HG03103 (cell line): ENCODE measurements around the gene DIRAS1.

Experiments
- ATAC-seq: cut with Tn5 transposase; IDR thresholded peaks from one replicate; pipeline ENCODE4 v1.9.1; 2021; ENCODE audit warnings: low read depth; ENCODE audit not compliant: unreplicated experiment

The DIRAS1 gene, protein sequence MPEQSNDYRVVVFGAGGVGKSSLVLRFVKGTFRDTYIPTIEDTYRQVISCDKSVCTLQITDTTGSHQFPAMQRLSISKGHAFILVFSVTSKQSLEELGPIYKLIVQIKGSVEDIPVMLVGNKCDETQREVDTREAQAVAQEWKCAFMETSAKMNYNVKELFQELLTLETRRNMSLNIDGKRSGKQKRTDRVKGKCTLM

GRCh38 chr19:2720777-2721569 lies at the start of gene DIRAS1:
TSS of gene DIRAS1 (minus strand) at chr19:2721372. CDS start at chr19:2717806, 3,566 bp downstream.
- no peak for ATAC-seq

- no peak for ATAC-seq
These were observed 49.2 kb upstream of the DIRAS1 start for GRCh38 chr19:2770055-2771013.

- ATAC-seq: no peak
These were observed 48.0 kb upstream of the DIRAS1 start for GRCh38 chr19:2769218-2769617.

DNA sequence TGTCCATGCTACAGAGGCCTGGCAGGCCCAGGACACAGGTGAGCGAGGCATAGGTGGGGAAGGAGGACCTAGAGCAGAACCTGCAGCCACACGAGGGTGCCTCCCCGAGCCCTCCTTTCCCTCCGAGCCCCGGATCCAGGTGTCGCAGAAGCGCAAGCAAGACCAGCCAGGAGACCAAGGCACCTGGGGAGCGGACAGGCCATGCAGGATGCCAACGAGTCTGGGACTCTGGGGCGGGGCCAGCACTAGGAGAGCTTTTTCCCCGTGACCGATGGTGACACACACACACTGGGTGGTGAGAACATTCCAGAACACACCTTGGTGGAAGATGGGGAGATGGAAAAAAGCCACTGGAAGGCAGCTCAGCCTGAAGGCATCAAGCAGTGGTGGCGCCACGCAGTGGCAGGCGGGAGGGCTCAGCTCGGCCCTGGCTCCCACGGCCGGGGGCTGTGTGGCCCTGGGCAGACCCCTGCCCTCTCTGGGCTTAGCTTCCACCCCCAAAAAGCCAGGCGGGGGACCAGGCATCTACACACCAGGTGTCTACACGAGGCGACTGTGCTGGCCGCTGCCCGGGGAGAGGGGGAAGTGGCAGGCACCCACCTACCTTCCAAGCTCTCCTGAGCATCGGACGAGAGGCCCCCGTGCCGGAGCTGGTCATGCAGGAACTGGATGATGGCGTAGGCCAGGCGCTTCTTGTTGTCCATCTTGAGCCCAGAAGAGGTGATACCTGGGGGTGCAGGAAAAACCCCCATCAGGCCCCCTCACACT lies 47.4 kb upstream of the DIRAS1 start:
- ATAC-seq: no peak

- ATAC-seq: no peak
These were observed 46.5 kb upstream of the DIRAS1 start for GRCh38 chr19:2767688-2768087.

DNA sequence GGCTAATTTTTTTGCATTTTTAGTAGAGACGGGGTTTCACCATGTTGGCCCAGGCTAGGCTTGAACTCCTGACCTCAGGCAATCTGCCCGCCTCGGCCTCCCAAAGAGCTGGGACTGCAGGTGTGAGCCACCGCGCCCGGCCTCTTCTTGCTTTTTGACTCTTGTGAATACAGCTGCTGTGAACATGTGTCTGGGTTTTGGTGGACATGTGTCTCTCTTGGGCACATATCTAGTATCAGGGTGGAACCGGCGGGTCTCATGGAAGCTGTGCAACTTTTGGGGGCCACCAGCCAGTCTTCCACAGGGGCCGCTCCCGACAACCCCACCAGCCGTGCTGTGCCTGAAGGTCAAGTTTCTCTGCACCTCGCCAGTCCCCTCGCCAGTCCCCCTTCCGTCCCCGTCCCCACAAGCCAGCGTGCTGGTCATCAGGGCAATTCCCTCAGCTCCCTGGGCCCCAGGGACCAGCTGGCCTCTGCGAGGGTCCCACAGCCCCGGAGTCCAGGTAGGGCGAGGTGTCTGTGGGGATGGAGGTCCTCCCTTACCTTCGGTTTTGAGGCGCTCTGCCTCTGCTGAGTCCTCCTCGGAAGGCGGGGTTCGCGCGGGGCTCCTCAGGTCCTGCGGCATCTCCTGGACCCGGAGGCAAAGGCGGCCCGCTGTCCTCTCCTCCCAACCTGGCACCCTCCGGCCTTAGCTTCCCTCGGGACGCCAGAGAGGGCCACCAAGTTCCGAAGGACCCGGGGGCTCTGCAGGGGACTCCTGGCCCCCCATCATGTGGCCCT lies 45.6 kb upstream of the DIRAS1 start:
- no peak for ATAC-seq

DNA sequence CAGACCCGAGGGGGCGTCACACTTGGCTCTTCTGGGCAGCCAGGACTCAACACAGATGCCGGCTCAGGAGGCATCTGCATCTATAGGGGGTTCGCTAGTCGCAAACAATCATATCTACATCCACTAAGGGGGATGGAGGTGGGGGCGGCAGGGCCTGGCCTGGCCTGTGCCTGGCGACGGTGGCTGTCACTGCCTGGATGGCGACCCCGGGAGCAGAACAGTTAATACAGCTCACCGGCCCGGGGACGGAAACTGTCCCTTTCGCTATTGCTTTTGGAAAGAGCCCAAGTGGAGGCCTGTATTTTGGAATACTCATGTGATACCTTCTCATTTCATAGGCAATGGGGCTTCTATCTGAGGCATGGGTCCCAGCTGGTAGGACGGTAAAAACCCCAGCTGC lies 44.2 kb upstream of the DIRAS1 start:
- ATAC-seq: no peak

- ATAC-seq: no peak
These were observed 43.8 kb upstream of the DIRAS1 start for GRCh38 chr19:2764945-2765344.

DNA sequence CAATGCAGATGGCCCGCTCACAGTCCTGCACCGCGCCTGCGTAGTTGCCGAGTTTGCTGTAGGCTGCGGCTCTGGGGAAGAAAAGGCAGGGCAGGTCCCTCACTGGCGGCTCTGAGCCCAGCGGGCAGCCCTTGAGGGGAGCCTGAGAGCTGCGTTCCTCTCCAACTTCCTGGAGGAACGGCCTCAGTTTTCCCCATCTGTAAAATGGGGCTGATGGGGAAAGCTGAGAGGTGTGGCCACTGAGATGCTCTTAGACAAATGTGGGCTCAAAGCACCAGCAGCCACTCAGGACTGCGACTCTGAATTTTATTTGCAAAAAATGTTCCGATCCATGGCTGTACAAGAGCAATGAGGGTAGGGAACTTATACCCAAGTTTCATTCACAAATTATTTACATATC lies 42.5 kb upstream of the DIRAS1 start:
- ATAC-seq: no peak

DNA sequence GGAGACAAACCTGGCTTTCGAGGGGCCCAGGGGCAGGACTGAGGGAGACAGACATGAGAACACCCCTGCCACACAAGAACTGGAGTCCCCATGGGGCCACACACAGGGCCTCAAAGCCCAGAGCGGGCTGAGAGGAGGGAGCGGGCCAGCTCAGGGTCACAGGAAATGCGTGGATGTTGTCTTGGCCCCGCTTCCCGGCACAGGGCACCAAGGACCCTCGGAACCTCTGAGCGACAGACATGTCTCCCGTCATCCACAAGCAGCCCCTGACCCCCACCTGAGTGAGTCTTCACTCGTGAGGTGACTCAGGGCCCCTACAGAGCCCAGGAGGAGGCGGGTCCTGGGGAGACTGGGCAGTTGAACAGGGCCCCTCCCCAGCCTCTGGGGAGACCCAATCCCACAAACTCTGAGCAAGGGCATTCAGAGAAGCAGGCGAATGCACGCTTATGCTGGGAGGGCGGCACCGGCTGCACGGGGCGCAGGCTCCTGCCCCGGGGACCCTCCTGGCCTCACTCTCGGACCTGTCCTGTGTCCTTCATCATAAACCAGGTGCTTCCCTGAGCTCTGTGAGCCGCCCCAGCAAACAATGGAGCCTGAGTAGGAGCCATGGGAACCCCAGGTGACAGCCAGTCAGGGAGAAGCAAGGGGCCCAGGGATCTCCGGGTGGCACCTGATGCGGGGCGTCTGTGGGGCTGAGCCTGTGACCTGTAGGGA lies 41.8 kb upstream of the DIRAS1 start:
- ATAC-seq: no peak

DNA sequence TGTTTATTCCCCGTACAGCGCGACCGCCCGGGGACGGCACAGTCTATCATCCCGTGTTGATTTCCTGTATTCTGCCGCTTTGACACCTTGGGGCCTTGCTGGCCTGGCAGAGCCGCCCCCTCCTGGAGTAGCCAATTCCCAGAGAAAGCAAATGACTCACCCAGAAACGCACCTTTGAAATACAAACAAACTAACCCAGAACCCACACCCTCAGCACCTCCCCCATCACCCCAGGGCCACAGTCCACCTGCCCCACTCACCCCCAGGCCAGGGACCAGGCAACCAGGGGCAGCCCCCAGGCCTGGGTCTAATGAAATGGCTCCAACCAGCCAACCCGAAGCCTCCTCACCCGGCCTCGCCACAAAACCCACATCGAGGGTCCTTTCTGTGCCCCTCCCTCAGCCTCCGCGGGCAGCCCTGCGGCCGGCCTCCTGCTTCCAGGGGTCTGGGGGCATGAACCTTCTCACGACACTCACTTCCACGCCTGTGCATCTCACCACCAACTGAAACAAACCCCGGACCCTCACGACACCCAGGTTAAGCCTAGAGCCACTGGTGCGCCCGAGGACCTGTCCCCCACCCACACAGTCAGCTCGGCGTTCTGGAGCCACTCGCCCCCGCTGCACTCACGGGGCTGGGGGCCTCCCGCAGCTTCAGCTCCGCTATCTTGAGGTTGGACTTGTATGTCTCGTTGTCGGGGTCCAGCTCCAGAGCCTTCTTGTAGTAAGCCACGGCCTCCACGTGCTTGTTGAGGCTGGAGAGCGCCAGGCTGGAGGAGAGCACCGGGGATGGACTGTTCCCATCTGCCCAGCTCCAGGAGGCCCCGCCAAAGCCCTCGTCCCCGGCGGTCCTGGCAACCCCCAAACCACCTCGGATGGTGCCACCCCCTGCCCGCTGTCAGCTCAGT lies 41.0 kb upstream of the DIRAS1 start:
- ATAC-seq: no peak

DNA sequence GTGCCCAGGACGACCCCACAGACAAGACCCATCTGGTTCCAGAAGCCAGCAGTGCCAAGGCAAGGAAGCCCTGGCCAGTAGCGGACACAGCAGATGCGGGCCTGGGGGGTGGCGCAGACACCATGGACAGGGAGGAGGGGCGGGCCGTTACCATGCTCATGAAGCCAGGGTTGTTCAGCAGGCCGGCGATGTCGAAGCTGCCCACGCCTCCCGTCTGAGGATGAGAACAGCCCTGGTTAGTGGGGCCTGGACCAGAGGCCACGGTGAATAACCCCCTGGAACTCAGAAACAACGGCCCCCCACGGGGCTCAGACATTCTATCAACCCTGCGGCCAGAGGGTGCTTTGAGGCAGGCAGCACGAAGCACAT lies 40.1 kb upstream of the DIRAS1 start:
- no peak for ATAC-seq

- no peak for ATAC-seq
These were observed 38.8 kb upstream of the DIRAS1 start for GRCh38 chr19:2759965-2760364.

GRCh38 chr19:2759362-2759761 lies 38.2 kb upstream of the DIRAS1 start:
- ATAC-seq: no peak

DNA sequence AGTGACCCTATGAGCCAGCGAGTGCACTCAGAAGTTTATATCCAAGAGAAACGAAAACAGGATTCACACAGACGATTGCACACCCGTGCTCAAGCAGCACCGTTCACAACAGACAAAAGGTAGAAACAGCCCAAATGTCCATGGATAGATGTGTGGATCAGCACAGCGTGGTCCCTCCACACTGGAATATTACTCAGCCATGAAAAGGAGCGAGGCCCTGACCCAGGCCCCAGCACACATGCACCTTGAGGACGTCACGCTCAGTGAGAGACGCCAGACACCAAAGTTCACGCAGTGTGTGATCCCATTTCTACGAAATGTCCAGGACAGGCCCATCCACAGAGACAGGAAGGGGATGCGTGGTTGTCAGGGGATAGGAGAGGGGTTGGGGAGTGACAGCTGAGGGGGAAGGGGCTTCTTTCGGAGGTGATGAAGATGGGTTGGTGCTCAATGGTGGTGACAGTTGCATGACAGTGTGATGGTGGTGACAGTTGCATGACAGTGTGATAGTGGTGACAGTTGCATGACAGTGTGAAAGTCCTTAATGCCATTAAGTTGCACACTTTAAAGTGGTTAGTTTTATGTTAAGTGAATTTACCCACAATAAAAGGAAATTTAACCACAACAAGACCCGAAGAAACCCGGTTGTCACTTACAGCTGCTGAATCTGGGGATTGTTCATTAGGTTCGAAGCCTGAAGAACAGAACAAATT lies 37.6 kb upstream of the DIRAS1 start:
- no peak for ATAC-seq

DNA sequence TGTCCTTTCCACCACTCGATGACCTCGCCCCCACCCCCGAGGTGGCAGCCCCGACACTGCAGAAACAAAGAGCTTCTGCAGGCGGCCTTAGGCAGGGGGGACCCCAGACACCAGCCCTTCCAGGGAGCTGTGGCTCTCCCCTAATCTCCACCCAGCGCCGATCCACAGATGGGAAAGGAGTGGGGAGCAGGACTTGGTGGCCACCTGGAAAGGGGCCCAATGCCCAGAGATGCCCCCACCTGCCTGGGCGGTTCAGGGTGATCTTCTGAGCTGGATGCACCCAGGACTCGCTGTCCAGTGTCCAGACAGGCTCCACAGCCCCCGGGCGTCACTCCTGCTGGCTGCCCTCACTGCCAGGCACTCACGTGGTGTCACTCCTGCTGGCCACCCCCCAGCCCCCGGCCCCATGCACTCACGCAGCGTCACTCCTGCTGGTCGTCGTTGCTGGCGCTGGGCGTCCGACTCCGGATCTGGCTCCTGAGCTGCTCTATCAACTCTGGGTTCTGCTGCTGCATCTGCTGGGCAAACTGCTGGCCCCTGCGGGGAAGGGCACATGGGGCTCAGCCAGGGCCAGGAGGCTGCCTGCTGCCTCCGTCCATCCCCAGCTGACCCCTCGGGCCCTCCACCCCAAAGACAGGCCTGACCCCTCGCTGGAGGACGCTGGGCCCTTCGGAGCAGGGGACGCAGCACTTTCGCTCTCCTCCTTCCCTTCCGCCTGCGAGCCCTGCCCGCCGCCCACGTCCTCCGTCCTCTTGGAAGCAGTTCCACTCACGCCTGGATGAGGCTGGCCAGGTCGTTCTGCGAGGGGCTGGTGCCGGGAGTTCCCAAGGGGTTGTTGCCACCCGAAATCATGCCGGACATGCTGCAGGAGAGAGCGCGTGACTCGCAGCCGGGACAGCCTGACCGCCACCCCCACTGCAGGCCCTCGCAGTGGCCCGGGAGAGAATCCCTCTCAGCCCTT lies 36.0 kb upstream of the DIRAS1 start:
- ATAC-seq: no peak
